Left lobe of liver (tissue), 2 donors: ENCODE results near the gene MTA1. TPM values are rescaled to one million over a fixed set of nuclear protein-coding genes. Genes with fewer than 3 reads are reported as not detected.

Experiments used
- ATAC-seq: fragments of 200-7000 bp; cut with Tn5 transposase; one replicate; pipeline ENCODE4 v1.9.1; 2020; ENCODE audit warnings: mild to moderate bottlenecking, moderate library complexity
- DNase-seq: peaks from one replicate; pipeline ENCODE4 v3.0.0-alpha.2; 2020; ENCODE audit warnings: low spot score
- total RNA-seq: library from RNA; stranded (reverse); gene quantifications from one replicate; pipeline ENCODE4 v1.2.1, GENCODE V29; 2021
- donor health status: DM: no; HTN: no; CAD: no; lungs with moderate emphysema.
- donor health status: DM: no; HTN: yes; CAD: no.

Gene MTA1
- total RNA-seq, 1 donor from 2014 or later: 39.2 TPM

GRCh38 chr14:105456736-105457617 is 37.4 kb downstream of the MTA1 start:
- ATAC-seq (peak; percentile 45), DNase-seq (no peak)

GRCh38 chr14:105458010-105458409 is 38.4 kb downstream of the MTA1 start:
- ATAC-seq (no peak), DNase-seq (no peak)

- no peak for ATAC-seq
- DNase-seq: no peak
These were observed 38.9 kb downstream of the MTA1 start for GRCh38 chr14:105458571-105458970.

- no peak for DNase-seq
- no peak for ATAC-seq
These were observed 40.5 kb downstream of the MTA1 start for GRCh38 chr14:105460116-105460515.

GRCh38 chr14:105460616-105461015 is 41.0 kb downstream of the MTA1 start:
- DNase-seq (no peak), ATAC-seq (no peak)

- no peak for ATAC-seq
- DNase-seq: no peak
These were observed 42.3 kb downstream of the MTA1 start for GRCh38 chr14:105461903-105462302.

GRCh38 chr14:105464501-105464900 is 44.9 kb downstream of the MTA1 start:
- DNase-seq (no peak), ATAC-seq (no peak)

GRCh38 chr14:105465209-105466031 is 45.8 kb downstream of the MTA1 start:
- ATAC-seq (no peak), DNase-seq (no peak)

- ATAC-seq (no peak), DNase-seq (no peak)
These were observed 47.1 kb downstream of the MTA1 start for GRCh38 chr14:105466531-105467248.

- DNase-seq (no peak), ATAC-seq (no peak)
These were observed 47.8 kb downstream of the MTA1 start for GRCh38 chr14:105467249-105467941.

GRCh38 chr14:105467942-105468471 is 48.4 kb downstream of the MTA1 start:
- ATAC-seq (peak; percentile 0), DNase-seq (no peak)

GRCh38 chr14:105468621-105469241 is 49.1 kb downstream of the MTA1 start:
- DNase-seq: peak; percentile 87
- peak; percentile 79 for ATAC-seq

GRCh38 chr14:105469456-105470349 is 50.1 kb downstream of the MTA1 start:
- ATAC-seq (no peak), DNase-seq (no peak)

GRCh38 chr14:105470350-105471296 is 51.0 kb downstream of the MTA1 start:
- no peak for ATAC-seq
- no peak for DNase-seq

GRCh38 chr14:105471297-105471821 is 51.7 kb downstream of the MTA1 start:
- no peak for ATAC-seq
- no peak for DNase-seq

GRCh38 chr14:105471823-105472485 is 52.3 kb downstream of the MTA1 start:
- no peak for ATAC-seq
- DNase-seq: no peak

GRCh38 chr14:105472486-105472991 is 52.9 kb downstream of the MTA1 start:
- peak; percentile 66 for DNase-seq
- no peak for ATAC-seq
